Measurements from ENCODE around the gene HSD17B4. TPM values are rescaled to one million over a fixed set of nuclear protein-coding genes. Genes with fewer than 3 reads are reported as not detected.

Gene HSD17B4
- total and polyA plus RNA-seq, 2 experiments from 2014 or later, result 326 to 332 TPM

DNA sequence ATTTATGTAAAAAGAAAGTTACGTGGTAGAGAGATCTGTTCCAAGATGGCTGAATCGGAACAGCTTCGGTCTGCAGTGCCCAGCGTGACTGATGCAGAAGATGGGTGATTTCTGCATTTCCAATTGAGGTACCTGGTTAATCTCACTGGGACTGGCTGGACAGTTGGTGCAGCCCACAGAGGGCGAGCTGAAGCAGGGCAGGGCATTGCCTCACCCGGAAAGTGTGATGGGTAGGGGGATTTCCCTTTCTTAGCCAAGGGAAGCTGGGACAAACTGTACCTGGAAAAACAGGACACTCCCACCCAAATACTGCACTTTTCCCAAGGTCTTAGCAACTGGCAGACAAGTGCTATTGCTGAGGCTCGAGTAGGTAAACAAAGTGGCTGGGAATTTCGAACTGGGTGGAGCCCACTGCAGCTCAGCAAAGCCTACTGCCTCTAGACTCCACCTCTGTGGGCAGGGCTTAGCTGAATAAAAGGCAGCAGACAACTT, 13.1 kb upstream of the HSD17B4 start:
- ATAC-seq, result no peak
- Histone ChIP-seq H3K4me3 (no peak overlapping the region), H2AFZ (no peak overlapping the region)

More for the DNA sequence above, 13.1 kb upstream of the HSD17B4 start:
- H3K4me1 Mint-ChIP-seq, result peaks cover 6% of the 10 kb centered on the region
- Histone ChIP-seq H3K36me3 (ENCODE audit: insufficient read depth) (no peaks in the 10 kb centered on the region; the same call in 1 of the 2 replicates), H3K27ac (ENCODE audit: low read depth) (no peak overlapping the region), H3K27me3 (ENCODE audit: insufficient read depth) (no peaks in the 10 kb centered on the region), H3K9me2 (ENCODE audit: insufficient read depth) (peaks cover 10% of the 10 kb centered on the region), H3K4me1 (ENCODE audit: insufficient read depth) (no peaks in the 10 kb centered on the region), H4K20me1 (replicated peaks; ENCODE audit: insufficient read depth) (no peaks in the 10 kb centered on the region), H3F3A (replicated peaks; ENCODE audit: low read depth) (no peaks in the 10 kb centered on the region), H3K4me2 (no peak overlapping the region), H3K79me2 (replicated peaks; ENCODE audit: insufficient read depth) (no peaks in the 10 kb centered on the region)
- no peak overlapping the region for H3K27ac Mint-ChIP-seq
- H3K36me3 Mint-ChIP-seq (ENCODE audit: low read depth), result peaks cover 23% of the 10 kb centered on the region
- H3K4me3 Mint-ChIP-seq, result no peak overlapping the region
- DNase-seq (ENCODE audit: low spot score), result no peak
- TF ChIP-seq CTCF (conservative IDR thresholded peaks at IDR 0.05; ENCODE audit: low read depth in 2 of 2) (peak in 1 of 2 experiments; percentile 12; a peak in 1 of 4 replicates), STAT1 (IDR thresholded peaks at IDR 0.05; ENCODE audit: unreplicated experiment) (no peak), ZNF462 (CRISPR knock-in tag; IDR thresholded peaks at IDR 0.05) (no peak)
- H3K9me3 Mint-ChIP-seq, result peaks cover 40% of the 10 kb centered on the region
- H3K27me3 Mint-ChIP-seq (ENCODE audit: insufficient read depth, low read depth, poor library complexity), result peaks cover 4% of the 10 kb centered on the region
